ENCODE results near the gene TBCEL. TPM values are rescaled to one million over a fixed set of nuclear protein-coding genes. Genes with fewer than 3 reads are reported as not detected.

The TBCEL gene
- total RNA-seq, 1 donor from 2014 or later: 36.5 TPM

DNA sequence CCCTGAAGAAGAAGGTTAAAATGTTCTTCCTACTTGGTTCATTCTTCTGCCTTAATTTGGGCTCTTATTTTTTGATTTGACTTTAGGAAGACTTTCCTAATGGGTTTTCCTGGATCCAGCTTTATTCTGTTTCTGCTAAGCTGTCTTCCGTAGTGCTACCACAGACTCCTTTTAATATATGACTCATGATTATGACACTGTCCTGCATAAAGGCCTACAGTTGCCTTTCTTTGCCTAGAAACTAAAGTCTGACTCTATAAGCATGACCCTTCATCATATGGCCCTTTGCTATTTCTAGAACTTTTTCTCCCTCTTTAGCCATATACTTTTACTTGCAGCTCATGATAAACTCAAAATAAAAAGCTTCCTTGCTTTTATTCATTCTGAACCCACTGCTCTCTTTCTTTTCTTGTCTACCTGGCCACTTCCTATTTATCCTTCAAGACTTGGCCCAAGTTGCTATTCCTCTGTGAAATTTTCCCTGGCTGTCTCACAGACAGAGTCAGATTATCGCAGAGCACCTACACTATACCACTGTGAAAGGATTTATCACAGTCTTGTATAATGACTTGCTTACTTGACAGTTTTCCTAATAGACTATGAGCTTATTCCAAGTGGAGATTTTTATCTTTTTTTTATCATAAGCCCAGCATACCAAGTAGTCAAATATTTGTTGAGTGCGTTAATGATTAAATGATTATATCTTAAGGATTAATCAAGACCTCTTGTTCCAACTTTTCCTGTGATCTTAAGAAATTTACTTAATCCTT lies 24.7 kb downstream of the TBCEL start:
- H3K27me3 Mint-ChIP-seq (ENCODE audit: unreplicated experiment): no peaks in the 10 kb centered on the region
- no peak for DNase-seq
- TF ChIP-seq, protein P1, sequence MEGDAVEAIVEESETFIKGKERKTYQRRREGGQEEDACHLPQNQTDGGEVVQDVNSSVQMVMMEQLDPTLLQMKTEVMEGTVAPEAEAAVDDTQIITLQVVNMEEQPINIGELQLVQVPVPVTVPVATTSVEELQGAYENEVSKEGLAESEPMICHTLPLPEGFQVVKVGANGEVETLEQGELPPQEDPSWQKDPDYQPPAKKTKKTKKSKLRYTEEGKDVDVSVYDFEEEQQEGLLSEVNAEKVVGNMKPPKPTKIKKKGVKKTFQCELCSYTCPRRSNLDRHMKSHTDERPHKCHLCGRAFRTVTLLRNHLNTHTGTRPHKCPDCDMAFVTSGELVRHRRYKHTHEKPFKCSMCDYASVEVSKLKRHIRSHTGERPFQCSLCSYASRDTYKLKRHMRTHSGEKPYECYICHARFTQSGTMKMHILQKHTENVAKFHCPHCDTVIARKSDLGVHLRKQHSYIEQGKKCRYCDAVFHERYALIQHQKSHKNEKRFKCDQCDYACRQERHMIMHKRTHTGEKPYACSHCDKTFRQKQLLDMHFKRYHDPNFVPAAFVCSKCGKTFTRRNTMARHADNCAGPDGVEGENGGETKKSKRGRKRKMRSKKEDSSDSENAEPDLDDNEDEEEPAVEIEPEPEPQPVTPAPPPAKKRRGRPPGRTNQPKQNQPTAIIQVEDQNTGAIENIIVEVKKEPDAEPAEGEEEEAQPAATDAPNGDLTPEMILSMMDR (IDR thresholded peaks at IDR 0.05; ENCODE audit: partially characterized antibody, unreplicated experiment): no peak
- H3K4me1 Mint-ChIP-seq (ENCODE audit: low read depth, unreplicated experiment): peaks cover 3% of the 10 kb centered on the region
- no peak overlapping the region for H3K4me3 Mint-ChIP-seq (ENCODE audit: unreplicated experiment)
- H3K36me3 Mint-ChIP-seq (ENCODE audit: unreplicated experiment): no peaks in the 10 kb centered on the region
- H3K9me3 Mint-ChIP-seq (ENCODE audit: unreplicated experiment): no peaks in the 10 kb centered on the region
- no peak overlapping the region for H3K27ac Mint-ChIP-seq (ENCODE audit: unreplicated experiment)

DNA sequence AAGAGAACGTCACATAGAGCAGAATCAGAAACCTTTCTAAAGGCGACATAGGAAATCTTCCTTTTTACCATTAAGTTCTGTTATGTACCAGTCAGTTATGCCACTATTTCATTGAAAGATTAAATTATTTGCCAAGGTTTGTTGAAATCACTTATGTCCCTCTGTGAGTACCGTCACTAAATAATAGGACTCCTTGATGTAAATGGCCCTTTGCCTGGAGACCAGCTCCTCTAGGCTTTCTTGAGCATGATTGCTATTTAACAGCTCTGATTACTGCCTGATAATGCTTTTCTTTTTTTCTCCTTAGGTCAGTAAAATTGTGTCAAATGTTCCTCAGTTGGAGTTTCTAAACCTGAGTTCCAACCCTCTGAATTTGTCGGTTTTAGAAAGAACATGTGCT lies 29.3 kb downstream of the TBCEL start:
- no peaks in the 10 kb centered on the region for H3K9me3 Mint-ChIP-seq (ENCODE audit: unreplicated experiment)

DNA sequence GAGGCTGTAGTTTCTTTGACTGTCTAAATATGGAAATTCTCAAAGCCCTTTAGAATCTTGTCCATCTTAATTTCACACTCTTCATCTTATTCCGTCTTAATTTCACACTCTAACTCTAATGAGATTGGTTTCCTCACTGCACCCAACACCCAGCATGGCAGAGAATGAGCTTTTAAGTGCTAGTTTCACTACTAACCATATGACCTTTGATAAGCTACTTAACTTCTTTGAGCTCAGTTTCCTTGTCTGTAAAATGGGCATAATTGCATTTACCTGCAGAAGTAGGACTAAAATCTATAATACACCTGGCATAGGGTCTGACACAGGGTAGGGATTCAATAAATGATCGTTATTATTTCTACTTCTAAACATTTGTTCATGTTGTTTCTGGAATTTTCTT lies 30.4 kb downstream of the TBCEL start:
- Mint-ChIP-seq H3K4me3 (ENCODE audit: unreplicated experiment) (no peak overlapping the region), H3K4me1 (ENCODE audit: low read depth, unreplicated experiment) (no peaks in the 10 kb centered on the region), H3K27ac (ENCODE audit: unreplicated experiment) (no peak overlapping the region), H3K27me3 (ENCODE audit: unreplicated experiment) (no peaks in the 10 kb centered on the region), H3K36me3 (ENCODE audit: unreplicated experiment) (no peaks in the 10 kb centered on the region), H3K9me3 (ENCODE audit: unreplicated experiment) (no peaks in the 10 kb centered on the region)
- TF ChIP-seq, protein P1 (IDR thresholded peaks at IDR 0.05; ENCODE audit: partially characterized antibody, unreplicated experiment): no peak
- no peak for DNase-seq

More for the DNA sequence above, 29.3 kb downstream of the TBCEL start:
- TF ChIP-seq, protein P1 (IDR thresholded peaks at IDR 0.05; ENCODE audit: partially characterized antibody, unreplicated experiment): no peak
- Mint-ChIP-seq H3K4me1 (ENCODE audit: low read depth, unreplicated experiment) (no peaks in the 10 kb centered on the region), H3K27ac (ENCODE audit: unreplicated experiment) (no peak overlapping the region), H3K4me3 (ENCODE audit: unreplicated experiment) (no peak overlapping the region), H3K27me3 (ENCODE audit: unreplicated experiment) (no peaks in the 10 kb centered on the region), H3K36me3 (ENCODE audit: unreplicated experiment) (no peaks in the 10 kb centered on the region)
- DNase-seq: no peak

DNA sequence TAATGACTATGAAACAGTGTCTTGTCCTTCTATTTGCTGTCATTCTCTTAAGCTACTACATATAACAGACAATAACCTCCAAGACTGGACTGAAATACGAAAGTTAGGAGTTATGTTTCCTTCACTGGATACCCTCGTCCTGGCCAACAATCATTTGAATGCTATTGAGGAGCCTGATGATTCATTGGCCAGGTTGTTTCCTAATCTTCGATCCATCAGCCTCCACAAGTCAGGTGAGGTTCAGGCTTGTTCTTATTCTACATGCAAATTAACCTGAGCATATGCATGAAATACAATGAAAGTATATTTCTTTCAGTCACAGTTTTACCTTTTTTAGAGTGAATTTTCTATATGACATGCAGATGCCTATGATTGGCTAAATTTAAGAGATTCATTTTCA lies 31.2 kb downstream of the TBCEL start:
- no peaks in the 10 kb centered on the region for H3K36me3 Mint-ChIP-seq (ENCODE audit: unreplicated experiment)
- H3K27me3 Mint-ChIP-seq (ENCODE audit: unreplicated experiment): no peaks in the 10 kb centered on the region
- TF ChIP-seq, protein P1 (IDR thresholded peaks at IDR 0.05; ENCODE audit: partially characterized antibody, unreplicated experiment): no peak
- no peak overlapping the region for H3K27ac Mint-ChIP-seq (ENCODE audit: unreplicated experiment)
- no peak overlapping the region for H3K4me3 Mint-ChIP-seq (ENCODE audit: unreplicated experiment)
- no peaks in the 10 kb centered on the region for H3K4me1 Mint-ChIP-seq (ENCODE audit: low read depth, unreplicated experiment)
- no peak for DNase-seq
- no peaks in the 10 kb centered on the region for H3K9me3 Mint-ChIP-seq (ENCODE audit: unreplicated experiment)

DNA sequence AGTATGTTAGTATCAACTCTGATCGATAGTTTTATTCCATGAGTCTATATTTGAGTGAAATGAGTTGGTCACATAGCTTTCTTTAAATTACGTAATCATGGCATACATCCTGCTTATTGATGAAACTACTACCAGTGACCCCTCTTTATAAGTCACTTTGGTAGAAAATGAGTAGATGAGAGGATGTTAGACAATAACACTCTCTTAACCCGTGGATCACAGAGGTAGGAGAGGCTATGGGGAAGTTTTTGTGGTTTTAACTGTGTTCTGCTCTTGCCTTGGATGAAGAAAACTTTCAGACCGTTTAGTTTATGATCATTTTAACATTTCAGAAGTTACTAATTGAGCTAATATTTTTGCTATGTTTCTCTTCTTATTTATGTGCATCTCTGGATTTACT lies 34.0 kb downstream of the TBCEL start:
- DNase-seq: no peak
- no peaks in the 10 kb centered on the region for H3K4me1 Mint-ChIP-seq (ENCODE audit: low read depth, unreplicated experiment)
- no peaks in the 10 kb centered on the region for H3K27me3 Mint-ChIP-seq (ENCODE audit: unreplicated experiment)
- H3K36me3 Mint-ChIP-seq (ENCODE audit: unreplicated experiment): no peaks in the 10 kb centered on the region
- TF ChIP-seq, protein P1 (IDR thresholded peaks at IDR 0.05; ENCODE audit: partially characterized antibody, unreplicated experiment): no peak
- H3K27ac Mint-ChIP-seq (ENCODE audit: unreplicated experiment): no peak overlapping the region
- no peaks in the 10 kb centered on the region for H3K9me3 Mint-ChIP-seq (ENCODE audit: unreplicated experiment)
- no peak overlapping the region for H3K4me3 Mint-ChIP-seq (ENCODE audit: unreplicated experiment)
